Natural killer cell (primary cell): ENCODE data around the gene KREMEN1. TPM values are rescaled to one million over a fixed set of nuclear protein-coding genes. Genes with fewer than 3 reads are reported as not detected.

Source experiments
- ATAC-seq, 3 donors: fragments of 150-1000 bp in 2 of 3; fragments of 200-7000 bp in 1 of 3; cut with Tn5 transposase; 1 replicate in 1 of 3; 2 replicates in 2 of 3; pipeline ENCODE4 v1.10.0; 2021; ENCODE audit warnings: mild to moderate bottlenecking in 2 of 3, moderate library complexity in 2 of 3
- DNase-seq, 2 donors: peaks; one replicate each; pipeline versions ENCODE4 v3.0.0 to v3.0.0-alpha.2; 2013 to 2021; ENCODE audit warnings: mixed read lengths in 1 of 2
- H3K27ac ChIP-seq: one replicate; pipeline ENCODE4 v1.5.1; 2013; ENCODE audit warnings: mild to moderate bottlenecking, low read length
- H3K27me3 ChIP-seq: one replicate; pipeline ENCODE4 v1.6.1; 2013; ENCODE audit warnings: low read length; ENCODE audit not compliant: control insufficient read depth, insufficient read depth
- H3K36me3 ChIP-seq: one replicate; pipeline ENCODE4 v1.6.1; 2013; ENCODE audit warnings: low read length; ENCODE audit not compliant: control insufficient read depth, insufficient read depth
- H3K4me1 ChIP-seq: one replicate; pipeline ENCODE4 v1.6.1; 2013; ENCODE audit warnings: low read length; ENCODE audit not compliant: control insufficient read depth, insufficient read depth
- H3K4me3 ChIP-seq: one replicate; pipeline ENCODE4 v1.5.1; 2013; ENCODE audit warnings: low read length
- H3K9me3 ChIP-seq: one replicate; pipeline ENCODE4 v1.6.1; 2013; ENCODE audit warnings: low read length; ENCODE audit not compliant: control insufficient read depth, insufficient read depth
- H3K27ac Mint-ChIP-seq, 2 donors: one replicate each; pipeline ENCODE4 v1.8.0; 2022; ENCODE audit warnings: mild to moderate bottlenecking in 2 of 2, mixed read lengths in 2 of 2, moderate library complexity in 1 of 2
- H3K27me3 Mint-ChIP-seq, 2 donors: one replicate each; pipeline ENCODE4 v1.8.0; 2022; ENCODE audit warnings: low read depth in 2 of 2, mixed read lengths in 2 of 2
- H3K36me3 Mint-ChIP-seq: one replicate; pipeline ENCODE4 v1.8.0; 2022; ENCODE audit warnings: mixed read lengths
- H3K4me1 Mint-ChIP-seq, 2 donors: one replicate each; pipeline ENCODE4 v1.8.0; 2022; ENCODE audit warnings: mixed read lengths in 2 of 2
- H3K4me3 Mint-ChIP-seq: one replicate; pipeline ENCODE4 v1.8.0; 2022; ENCODE audit warnings: mild to moderate bottlenecking, moderate library complexity, mixed read lengths
- H3K9me3 Mint-ChIP-seq, 2 donors: one replicate each; pipeline ENCODE4 v1.8.0; 2022; ENCODE audit warnings: mixed read lengths in 2 of 2
- WGBS: methylation state at CpG from one replicate; pipeline ENCODE4 v1.1.7; 2013; ENCODE audit warnings: missing lambda C conversion rate; ENCODE audit not compliant: insufficient coverage; 5-methylcytosine and 5-hydroxymethylcytosine counted together
- intact Hi-C: fragments of 100-400 bp; cut with micrococcal nuclease; formaldehyde crosslinking; loops from one replicate; pipeline ENCODE4 v1.14.2; 2022
- total RNA-seq, 4 donors: library from RNA; stranded (reverse); fragments of 120-200 nt in 1 of 4; gene quantifications; one replicate each; pipeline versions ENCODE4 v1.2.3 to v1.2.4, GENCODE V29; 2013 to 2022
- TF ChIP-seq, protein P1 (sequence below): fragments of 200-600 bp; IDR thresholded peaks from one replicate; pipeline ENCODE4 v1.8.0; 2022; ENCODE audit warnings: antibody characterized with exemption

The KREMEN1 gene
- total RNA-seq, 3 donors from 2014 or later (not counting 1 experiment from before 2014, with no cell fraction given), result 0.23 TPM; not detected in 2

DNA sequence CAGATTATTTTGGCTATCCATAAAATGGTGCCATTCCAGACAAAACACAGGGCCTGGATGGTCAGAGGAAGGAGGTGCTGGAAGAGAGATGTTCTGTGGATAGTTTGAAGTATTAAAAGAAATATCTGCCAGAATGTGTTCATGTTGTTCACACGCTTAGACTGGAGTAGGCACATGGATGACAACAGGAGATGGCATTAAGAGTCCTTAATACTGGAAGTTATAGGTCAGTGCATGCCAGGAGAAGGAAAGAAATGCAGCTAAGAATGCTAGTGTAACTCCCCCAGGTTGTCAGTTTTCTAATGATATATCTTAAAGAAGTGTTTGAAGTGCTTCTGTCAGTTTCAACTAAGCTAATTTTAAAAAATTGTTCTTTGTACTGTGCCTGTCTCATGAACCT is 20.2 kb downstream of the KREMEN1 start:
- Histone ChIP-seq H3K4me3 (no peak overlapping the region), H3K27me3 (peaks cover 2% of the 10 kb centered on the region), H3K9me3 (no peaks in the 10 kb centered on the region), H3K4me1 (no peaks in the 10 kb centered on the region), H3K27ac (no peak overlapping the region), H3K36me3 (no peaks in the 10 kb centered on the region)
- Mint-ChIP-seq H3K4me3 (no peak overlapping the region), H3K27ac (no peak overlapping the region), H3K27me3 (peaks cover 30 to 38% of the 10 kb centered on the region in 2 donors), H3K9me3 (no peaks in the 10 kb centered on the region), H3K4me1 (no peaks in the 10 kb centered on the region), H3K36me3 (no peaks in the 10 kb centered on the region)
- 85% methylated on average over 1 of the region's 1 CpG for WGBS
- DNase-seq (no peak), ATAC-seq (no peak)
- intact Hi-C loops, result no loop called here
- TF ChIP-seq, protein P1, sequence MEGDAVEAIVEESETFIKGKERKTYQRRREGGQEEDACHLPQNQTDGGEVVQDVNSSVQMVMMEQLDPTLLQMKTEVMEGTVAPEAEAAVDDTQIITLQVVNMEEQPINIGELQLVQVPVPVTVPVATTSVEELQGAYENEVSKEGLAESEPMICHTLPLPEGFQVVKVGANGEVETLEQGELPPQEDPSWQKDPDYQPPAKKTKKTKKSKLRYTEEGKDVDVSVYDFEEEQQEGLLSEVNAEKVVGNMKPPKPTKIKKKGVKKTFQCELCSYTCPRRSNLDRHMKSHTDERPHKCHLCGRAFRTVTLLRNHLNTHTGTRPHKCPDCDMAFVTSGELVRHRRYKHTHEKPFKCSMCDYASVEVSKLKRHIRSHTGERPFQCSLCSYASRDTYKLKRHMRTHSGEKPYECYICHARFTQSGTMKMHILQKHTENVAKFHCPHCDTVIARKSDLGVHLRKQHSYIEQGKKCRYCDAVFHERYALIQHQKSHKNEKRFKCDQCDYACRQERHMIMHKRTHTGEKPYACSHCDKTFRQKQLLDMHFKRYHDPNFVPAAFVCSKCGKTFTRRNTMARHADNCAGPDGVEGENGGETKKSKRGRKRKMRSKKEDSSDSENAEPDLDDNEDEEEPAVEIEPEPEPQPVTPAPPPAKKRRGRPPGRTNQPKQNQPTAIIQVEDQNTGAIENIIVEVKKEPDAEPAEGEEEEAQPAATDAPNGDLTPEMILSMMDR, result no peak

DNA sequence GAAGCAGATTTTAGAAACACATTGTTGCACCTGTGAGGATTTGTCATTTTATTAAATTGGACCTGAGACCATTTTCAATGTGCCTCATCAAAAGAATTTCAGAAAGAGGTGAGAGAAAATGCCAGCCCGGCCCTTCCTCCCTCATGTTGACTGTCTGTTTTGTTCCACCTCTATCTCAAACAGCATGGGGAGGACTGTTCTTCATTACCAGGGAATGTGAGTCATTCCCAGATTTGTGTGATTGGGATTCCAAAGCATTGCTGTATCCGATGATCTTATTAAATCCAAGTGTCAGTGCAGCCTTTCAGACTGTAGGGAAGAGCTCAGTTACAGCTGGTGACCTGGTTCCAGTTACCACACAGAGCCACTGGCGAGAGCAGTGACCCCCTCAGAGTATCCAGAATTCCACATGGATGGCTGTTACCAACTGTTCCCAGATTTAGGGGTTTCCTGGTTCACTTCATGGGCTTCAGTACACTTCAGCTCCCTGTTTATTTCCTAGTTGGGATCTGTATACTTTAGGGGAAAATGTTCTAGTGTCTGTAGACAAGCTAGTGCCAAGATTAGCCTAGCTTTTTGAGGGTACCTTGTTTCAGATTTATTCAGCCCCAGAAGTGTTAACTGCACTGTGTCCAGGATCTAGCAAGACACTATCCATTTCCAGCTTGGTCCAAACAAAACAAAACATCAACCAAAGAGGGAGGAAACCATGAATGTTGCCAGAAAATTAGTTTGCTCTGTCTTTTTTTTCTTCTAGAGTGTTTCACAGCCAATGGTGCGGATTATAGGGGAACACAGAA is 20.9 kb downstream of the KREMEN1 start:
- H3K27me3 Mint-ChIP-seq, result peaks cover 29 to 42% of the 10 kb centered on the region in 2 donors
- no peak overlapping the region for H3K27ac ChIP-seq
- no peaks in the 10 kb centered on the region for H3K36me3 ChIP-seq
- TF ChIP-seq, protein P1, result no peak
- H3K27ac Mint-ChIP-seq, result no peak overlapping the region
- no peaks in the 10 kb centered on the region for H3K4me1 Mint-ChIP-seq
- no peak overlapping the region for H3K4me3 ChIP-seq
- H3K9me3 Mint-ChIP-seq, result no peaks in the 10 kb centered on the region
- H3K36me3 Mint-ChIP-seq, result no peaks in the 10 kb centered on the region
- no peaks in the 10 kb centered on the region for H3K4me1 ChIP-seq
- no peaks in the 10 kb centered on the region for H3K9me3 ChIP-seq
- intact Hi-C loops, result no loop called here
- H3K4me3 Mint-ChIP-seq, result no peak overlapping the region
- peaks cover 2% of the 10 kb centered on the region for H3K27me3 ChIP-seq
- ATAC-seq (no peak), DNase-seq (no peak)
- WGBS, result 80% methylated on average over 4 of the region's 4 CpGs

DNA sequence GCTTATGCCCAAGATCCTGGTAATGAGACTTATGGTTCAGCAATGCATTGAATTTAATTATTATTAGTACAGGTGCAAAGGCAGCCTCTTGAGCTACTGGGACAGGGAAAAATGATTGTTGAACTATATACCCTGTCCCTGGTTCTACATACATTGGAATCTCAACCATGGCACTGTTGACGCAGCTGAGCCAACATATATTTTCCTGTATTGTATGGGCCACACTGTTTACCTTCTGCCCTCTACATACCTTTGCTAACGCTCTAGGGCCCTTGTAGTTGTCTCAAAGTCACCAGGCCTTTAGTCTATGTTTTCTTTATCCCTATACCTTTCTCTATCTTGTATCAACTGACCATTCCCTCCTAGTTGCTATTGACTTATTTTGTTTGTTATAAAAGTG is 22.6 kb downstream of the KREMEN1 start:
- no peak overlapping the region for H3K27ac Mint-ChIP-seq
- H3K27me3 Mint-ChIP-seq, result peaks cover 18 to 26% of the 10 kb centered on the region in 2 donors
- no peaks in the 10 kb centered on the region for H3K27me3 ChIP-seq
- no peaks in the 10 kb centered on the region for H3K4me1 Mint-ChIP-seq
- H3K4me1 ChIP-seq, result no peaks in the 10 kb centered on the region
- no peak overlapping the region for H3K4me3 ChIP-seq
- no peak overlapping the region for H3K27ac ChIP-seq
- no peaks in the 10 kb centered on the region for H3K9me3 ChIP-seq
- 48% methylated on average over 2 of the region's 2 CpGs for WGBS
- TF ChIP-seq, protein P1, result no peak
- intact Hi-C loops, result no loop called here
- no peaks in the 10 kb centered on the region for H3K36me3 ChIP-seq
- no peak overlapping the region for H3K4me3 Mint-ChIP-seq
- no peaks in the 10 kb centered on the region for H3K36me3 Mint-ChIP-seq
- no peaks in the 10 kb centered on the region for H3K9me3 Mint-ChIP-seq
- DNase-seq, result no peak
- no peak for ATAC-seq
